NCI-H2029 (cell line): ENCODE data around the gene ITPR1.
"Not testable (repeated sequence)": the region's sequence is repeated elsewhere in the genome, so short reads cannot be mapped to it uniquely, and the experiment has no call there.

Experiments used
- DNase-seq: peaks from one replicate; lab custom pipeline; 2025; lab: John Stamatoyannopoulos, UW

ITPR1 gene

DNA sequence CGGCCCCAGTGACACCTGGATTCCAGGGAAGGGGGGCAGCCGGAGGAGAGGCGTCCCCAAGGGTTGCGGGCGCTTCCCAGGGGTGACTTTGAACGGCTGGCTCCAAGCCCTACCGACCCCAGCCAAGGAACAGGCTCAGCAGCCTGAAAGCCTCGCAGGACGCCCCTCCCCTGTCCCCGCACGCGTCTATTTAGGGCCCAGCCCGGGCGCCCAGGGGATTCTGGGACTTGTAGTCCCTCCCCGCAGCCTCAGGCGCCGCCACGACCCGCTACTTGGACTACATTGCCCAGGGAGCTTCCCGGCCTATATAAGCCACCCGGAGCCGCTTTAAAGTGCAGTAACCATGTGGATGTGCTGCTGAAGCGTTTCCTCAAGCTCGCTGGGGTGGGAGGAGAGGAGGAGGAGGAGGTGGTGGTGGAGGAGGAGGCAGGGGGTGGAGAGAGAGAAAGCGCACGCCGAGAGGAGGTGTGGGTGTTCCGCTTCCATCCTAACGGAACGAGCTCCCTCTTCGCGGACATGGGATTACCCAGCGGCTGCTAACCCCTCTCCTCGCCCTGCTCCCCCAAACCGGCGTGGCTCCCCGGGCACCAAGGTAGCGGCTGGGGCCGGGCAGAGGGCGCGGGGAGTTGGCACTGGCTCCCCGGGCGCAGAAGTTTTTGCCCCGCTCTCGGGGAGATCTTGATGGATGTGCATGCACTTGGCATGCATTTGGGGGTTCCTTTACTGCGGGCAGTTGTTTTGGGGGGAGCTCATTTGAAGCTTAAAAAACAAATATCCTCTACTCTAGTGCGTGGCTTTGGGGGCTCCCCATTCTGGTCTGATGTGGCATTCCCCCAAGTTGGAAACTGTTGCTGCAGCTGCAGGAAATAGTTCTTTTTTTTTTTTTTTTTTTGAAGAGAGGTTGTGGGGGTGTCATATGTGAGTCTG, at the start of gene ITPR1:
TSS of gene ITPR1 (plus strand) at position 335 of the 927 bp plus-strand sequence. CDS start 23,144 bp downstream, outside the sequence.
- peak; percentile 84 for DNase-seq

DNA sequence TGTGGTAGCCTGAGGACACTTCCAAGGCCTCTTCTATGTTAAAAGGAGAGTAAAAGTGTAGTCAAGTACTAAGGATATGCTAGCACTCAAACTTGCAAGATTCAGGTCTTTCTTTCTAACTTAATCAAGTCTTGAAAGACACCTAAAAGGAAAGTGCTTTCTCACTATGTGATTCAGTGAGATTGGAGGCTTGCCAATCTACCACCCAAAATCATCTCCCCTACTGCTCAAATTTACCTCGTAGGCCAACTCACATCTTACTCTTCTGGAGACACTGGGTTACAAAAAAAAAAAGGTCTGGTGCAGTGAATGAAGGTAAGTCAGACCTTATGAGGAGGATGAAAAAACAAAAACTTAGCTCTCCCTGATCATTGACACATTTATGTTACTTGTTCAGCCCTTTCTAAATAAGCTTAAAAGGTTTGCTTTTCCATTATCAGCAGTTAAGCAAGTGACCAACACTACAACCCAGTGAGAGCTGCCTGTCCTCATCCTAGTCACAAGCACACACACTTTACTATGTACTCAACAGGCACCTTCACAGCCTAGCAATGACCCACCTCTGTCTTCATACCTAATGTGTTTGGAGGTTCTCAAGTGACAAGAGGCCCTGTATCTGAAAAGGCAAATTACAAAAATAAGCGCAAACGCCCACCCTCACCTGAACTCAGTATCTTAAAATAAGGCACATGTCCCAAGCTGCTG, 45.7 kb upstream of the ITPR1 start:
- no peak for DNase-seq

DNA sequence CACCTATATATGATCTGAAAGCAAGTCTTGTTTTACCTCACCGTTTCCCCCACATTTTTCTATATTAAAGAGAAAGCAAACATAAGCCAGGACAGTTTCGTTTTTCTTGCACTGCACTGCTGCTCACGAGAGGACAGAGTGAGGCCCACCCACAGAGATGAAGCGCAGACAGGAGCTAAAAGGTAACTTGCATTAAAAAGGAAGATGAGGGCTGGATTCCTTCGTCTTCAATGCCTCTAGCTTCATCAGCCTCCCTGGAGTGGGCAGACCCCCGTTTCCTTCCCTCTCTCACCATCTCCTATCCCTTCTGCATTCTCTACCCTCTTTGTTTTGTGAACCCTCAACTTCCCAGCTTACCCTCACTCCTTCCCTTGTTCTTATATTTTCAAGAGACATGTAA, 45.0 kb upstream of the ITPR1 start:
- no peak for DNase-seq

DNA sequence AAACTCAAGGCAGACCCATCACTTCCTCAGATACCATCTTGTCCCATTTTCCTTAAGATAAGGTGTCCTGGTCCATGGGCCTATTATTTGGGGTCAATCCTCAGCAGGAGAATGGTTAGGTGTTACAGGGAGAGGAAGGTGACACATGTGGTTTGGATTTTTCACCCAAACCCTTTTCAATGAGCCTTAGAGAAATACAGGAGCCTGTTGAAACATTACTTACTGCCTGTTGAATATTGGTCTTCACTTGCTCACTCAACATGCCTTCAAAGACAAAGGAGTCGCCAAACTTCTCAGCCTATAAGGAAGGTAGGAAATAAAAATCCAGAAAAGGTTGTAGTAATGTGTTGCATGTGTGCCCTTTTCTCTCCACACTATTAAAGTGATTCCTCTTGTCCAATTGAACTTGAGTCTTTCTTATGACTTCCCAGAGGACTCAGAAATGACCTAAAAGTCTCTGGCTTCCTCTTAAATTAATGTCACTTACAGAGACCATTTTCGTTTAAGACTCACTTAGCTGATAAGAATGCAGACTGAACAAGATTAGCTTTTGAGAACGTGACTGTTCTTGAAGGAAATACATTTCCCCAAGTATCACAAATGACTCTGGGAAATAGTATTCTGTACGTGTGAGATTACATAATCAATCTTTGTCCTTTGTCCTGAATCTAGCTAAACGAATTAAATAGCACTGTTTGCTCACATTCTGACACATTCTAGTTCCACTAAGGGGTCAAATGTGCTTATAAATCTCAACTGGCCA, 43.9 kb upstream of the ITPR1 start:
- no peak for DNase-seq

DNA sequence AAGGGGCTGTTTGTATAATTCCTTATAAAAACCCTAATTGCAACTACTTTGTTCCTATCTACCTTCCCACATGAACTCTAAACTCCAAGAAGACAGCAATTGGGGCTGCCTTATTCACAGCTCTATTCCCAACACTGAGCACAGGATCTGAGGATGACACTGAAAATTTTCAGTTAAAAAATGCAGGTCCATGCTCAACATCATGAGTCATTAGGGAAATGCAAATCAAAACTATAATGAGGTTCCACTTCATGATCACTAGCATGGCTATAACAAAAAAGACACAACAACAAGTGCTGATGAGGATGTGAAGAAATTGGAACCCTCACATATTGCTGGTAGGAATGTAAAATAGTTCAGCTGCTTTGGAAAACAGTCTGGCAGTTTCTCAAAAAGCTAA, 39.0 kb upstream of the ITPR1 start:
- no peak for DNase-seq

DNA sequence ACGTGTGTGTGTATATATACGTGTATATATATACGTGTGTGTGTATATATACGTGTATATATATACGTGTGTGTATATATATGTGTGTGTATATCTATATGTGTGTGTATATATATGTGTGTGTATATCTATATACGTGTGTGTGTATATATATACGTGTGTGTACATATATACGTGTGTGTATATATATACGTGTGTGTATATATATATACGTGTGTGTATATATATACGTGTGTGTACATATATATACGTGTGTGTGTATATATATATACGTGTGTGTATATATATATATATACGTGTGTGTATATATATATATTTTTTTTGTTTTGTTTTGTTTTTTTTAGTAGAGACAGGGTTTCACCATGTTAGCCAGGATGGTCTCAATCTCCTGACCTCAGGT, 36.4 kb upstream of the ITPR1 start:
- DNase-seq = not testable (repeated sequence)

DNA sequence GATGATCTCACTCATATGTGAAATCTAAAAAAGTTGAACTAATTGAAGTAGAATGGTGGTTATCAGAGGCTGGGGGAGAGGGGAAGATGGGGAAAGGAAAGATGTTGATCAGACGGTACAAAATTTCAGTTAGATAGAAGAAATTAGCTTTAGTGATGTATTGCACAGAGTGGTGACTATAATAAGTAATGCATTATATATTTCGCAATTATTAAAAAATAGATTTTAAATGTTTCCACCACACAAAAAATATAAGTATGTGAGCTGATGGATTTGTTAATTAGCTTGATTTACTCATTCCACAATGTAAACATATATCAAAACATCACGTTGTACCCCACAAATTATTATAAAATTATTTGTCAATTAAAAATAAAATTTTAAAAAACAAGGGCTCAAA, 34.2 kb upstream of the ITPR1 start:
- no peak for DNase-seq

DNA sequence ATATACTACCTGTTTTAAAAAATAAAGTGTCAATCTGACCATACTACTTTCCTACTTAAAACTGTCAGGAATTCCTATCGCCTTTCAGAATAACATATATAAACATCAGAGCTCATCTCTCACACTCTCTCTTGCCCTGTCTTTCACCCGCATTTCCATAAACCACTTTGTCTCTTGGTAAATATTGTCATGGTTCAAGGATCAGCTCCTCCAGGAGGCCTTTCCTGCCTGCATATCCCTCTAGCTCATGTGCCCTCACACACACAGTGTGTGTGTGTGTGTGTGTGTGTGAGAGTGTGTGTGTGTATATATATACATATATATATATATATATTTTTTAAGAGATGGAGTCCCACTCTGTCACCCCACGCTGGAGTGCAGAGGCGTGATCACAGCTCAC, 32.8 kb upstream of the ITPR1 start:
- no peak for DNase-seq

DNA sequence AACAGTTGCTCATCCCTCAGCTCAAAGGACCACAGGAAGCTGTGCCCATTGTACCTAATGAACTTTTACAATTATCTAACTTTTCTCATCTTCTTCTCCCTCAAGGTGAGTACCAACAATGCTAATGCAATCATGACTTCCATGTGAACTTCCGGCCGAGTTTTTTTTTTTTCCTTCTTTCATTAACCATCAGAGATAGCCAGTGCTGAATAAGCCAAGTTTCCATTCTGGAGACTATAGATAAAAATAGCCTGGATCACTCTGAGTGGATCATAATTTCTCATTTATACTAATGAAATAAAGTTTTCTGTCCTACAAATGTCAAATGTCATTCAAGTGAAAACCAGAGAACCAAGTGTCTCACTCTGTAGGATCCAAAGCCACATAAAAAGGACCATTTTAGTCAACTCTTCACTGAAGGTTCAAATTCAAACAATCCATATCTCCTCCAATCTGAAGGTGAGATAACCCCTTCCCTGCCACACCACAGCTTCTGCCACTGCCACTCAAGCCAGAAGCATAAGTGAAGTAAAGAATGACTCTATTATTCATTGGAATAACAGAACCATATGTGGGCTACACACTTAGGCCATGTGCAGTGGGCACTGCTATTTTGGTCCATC, 31.6 kb upstream of the ITPR1 start:
- DNase-seq = no peak

DNA sequence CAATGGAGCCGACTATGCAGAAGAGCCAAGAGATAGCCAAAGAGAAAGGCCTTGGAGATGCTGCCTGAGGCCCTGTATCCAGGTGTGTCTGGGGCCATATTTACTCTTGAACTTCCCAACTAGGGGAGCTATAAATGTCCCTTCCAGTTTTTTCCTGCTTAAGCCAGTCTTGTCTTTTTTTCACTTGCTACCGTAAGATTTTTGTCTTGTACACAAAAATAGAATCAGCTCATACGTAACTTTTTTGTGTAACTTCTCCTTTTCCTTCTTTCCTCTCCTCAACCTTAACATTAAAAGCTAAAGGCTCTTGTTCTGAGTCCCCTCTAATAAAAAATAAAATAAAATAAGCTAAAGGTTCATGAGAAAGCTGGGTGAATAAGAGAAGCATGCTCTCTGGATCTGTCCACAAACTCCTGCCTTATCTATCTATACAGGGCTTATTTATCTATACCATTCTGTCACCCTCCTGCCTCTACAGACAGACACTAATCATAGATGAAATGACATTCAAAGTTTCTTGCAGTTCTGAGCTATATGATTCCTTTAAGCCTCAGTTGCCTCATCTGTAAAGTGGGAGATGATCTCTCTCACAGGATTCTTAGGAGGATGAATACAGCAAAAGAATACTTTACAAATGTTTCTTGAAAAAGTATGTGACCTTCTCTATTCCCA, 30.6 kb upstream of the ITPR1 start:
- no peak for DNase-seq

DNA sequence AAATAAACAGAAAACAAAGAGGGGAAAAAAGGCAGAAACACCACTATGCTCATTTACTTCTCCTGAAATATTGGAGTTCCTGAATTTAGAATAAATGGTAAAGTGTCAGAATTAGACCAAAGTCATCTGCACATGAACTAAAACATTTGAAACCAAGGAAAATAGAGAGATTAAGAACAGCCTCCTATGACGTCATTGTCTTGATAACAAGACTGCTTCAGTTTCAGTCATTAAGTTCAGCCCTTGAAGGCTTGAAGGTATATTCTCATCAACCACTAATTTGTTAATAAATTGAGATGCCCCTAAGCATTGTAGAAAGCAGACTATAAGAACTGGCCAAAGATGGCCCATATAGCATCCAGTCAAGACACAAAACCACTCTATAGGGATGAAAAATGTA, 28.6 kb upstream of the ITPR1 start:
- DNase-seq = no peak

DNA sequence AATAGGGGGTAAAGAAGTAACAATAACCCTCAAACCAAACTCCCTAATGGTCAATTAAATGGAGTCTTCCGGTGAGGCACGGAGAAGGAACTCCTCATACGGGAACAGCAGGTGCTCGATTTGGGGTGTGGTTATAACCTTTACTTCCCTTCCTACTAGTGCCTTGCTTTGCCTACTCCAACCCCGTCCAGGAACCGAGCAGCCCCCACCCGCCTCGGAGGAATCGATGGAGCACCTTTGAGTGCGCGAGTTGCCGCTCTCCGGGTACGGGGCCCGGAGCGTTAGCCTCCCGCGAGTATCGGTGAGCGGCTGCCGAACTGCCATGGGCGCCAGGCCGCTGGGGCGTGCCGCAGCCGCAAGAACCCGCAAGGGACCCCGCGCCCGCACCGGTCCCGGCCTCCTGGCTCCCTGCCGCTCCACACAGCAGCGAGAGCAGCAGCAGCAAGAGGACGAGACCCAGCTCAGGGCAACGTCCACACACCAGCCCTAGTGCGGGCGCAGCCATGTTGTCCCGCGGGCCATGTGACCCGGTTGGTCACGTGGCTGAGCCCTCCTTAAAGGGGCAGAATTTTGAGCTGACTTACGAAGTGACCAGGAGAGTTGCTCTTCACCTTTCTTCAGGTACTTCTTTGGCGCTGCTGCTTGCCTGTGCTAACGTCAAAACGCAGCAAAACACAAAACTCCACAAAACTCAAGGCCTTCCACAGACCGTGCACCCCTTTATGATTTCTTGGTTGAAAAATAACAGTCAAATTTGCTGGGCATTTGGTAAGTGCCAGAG, 26.2 kb upstream of the ITPR1 start, which contains the start of gene SUMF1:
TSS of gene SUMF1 (minus strand) at position 529 of the 781 bp plus-strand sequence. CDS start at position 505, 24 bp downstream.
- peak; percentile 76 for DNase-seq

DNA sequence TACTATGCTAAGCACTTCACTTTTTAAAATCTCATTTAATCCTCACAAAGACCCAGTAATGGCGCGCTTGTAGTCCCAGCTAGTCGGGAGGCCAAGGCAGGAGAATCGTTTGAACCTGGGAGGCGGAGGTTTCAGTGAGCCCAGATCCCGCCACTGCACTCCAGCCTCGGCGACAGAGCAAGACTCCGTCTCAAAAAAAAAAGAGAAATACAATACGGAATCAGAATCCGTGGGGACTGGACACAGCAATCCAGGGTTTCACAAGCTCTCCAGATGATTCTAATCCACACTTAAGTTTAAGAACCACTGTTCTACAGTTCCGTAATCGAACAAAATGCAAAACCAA, 25.7 kb upstream of the ITPR1 start:
- no peak for DNase-seq

DNA sequence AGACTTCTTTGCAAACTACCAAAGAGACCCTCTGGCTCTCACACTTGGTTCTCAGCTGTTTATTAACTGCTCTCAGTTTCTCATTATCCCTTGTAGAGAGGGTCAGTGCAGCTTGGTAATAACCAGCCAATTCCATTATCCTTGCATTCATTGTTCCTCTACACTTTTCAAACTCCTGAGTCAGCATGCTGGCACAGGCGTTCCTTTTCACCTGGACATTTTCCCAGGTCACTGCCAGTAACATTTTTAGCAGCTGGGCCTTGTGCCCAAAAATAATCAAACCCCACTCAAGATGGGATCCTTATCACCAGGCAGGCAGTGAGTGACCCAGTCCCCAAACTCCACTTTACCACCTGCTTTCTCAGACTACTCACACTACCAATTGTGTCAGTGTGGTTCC, 21.2 kb upstream of the ITPR1 start:
- DNase-seq = no peak

DNA sequence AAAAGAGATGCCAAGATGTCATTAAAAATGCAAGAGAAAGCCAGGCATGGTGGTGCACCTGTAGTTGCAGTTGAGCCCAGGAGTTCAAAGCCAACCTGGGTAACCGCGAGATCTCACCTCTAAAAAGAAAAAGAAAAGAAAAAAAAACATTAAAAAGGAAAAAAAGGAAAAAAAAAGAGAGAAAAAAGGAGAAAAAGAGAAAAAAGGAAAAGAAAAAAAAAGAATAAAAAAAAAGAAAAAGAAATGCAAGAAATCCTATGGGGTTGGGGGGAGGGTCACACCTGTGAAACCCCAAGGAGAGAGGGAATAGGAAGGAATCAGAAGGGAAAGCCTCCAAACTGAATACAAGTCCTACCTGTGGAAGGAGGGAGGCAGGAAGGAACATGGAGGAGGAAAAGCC, 20.8 kb upstream of the ITPR1 start:
- no peak for DNase-seq

DNA sequence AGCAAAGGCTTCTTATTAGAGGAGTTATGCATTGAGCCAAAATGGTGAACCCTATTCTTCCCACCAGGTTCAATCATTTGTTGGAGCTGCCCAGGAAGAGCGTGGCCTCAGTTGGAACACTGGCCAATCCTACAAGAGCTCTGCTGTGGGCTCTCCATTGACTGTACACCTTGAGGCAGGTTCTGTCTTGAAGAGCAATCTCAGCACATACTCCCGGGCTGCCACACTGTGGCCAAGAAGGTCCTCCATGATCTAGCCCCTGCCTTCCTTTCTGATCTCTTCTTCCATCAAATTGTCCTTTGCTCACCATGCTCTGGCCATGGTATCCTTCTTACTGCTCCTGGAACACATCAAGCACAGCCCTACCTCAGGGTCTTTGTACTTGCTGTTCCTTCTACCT, 20.4 kb upstream of the ITPR1 start:
- no peak for DNase-seq

DNA sequence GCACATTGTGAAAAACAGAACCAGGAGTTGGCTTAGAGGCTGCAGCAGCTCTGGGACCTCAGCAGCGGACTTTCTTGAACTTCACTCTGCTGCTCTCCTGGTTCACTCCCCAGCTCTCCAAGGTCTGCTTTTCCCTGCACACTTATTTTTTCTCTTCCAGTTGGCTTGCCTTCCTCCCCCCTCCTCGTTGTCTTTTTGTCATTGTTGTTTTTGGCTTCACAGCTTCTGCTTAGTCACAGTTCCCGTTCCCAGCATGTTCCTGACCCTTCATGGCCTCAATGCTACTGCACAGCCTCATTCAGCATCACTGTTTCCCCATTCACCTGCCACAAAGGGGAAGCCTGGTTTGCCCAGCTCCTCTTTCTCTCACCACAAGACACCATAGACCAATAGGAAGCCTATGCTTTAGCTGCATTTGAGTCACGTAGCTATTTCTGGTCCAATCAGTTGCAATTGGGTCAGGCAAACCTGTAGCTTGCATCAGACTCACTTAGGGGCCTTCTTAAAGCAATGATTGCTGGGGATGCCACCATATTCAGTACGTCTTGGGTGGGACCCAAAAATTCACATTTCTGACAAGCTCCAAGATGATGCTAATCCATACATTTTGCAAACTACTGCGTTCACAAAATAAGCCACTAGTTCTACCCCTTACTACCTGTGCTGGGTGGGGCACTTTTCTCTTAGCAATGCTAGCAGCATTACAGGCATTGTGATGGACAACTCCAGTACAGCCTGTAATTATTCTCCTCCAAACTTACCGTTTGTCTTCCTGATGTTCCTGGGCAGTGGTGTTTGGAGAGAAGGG, 18.3 kb upstream of the ITPR1 start:
- no peak for DNase-seq

DNA sequence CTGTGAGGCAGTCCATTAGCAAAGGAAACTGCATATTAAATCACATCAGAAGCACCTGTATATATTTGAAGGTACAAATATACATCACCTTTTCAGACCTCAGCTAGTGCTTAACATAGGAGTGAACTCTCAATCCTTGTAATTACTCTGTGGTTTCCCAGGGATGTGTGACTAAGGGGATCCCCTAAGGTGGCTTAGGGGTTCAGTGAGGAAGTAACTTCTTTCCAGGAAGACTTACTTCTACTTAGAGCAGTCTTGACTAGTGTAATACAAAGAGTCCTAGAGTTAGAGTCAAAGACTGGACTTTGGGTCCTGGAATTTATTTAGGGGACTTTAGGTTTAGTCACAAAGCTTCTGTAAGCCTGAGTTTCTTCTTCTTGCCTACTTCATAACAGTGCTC, 17.3 kb upstream of the ITPR1 start:
- DNase-seq = no peak

DNA sequence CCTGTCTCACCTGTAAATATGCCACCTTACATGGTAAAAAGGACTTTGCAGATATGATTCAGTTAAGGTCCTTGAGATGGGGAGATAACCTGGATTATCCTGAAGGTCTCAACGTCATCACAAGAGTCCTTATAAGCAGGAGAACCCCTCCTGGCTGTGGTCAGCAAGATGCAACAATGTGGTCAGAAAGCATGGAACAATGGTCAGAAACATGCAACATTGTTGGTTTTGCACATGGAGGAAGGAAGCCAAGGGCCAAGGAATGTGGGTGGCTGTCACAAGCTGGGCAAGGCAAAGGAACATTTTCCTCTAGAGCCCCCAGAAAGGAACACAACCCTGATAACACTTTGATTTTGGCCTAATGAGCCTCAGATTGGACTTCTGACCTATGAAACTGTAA, 16.7 kb upstream of the ITPR1 start:
- DNase-seq = no peak

DNA sequence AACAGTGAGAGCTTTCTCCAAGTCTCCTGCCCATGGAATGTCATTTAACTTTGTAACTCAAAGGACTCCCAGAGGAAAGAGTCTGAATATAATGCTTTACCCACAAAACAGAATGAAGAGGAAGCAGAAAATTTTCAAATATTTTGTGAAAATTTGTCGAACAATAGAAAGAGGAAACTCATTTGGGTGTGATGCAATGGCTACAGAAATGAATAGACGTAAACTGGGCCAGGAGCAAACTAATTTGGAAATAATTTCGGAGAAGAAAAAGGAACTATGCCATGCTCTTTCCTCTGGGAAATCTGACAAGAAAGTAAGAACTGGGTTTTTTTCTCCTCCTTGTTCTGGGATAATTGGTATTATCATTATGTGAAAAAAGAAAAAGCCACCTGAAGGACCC, 14.9 kb upstream of the ITPR1 start:
- DNase-seq = no peak
